ENCODE measurements around the gene FNTB. TPM values are rescaled to one million over a fixed set of nuclear protein-coding genes. Genes with fewer than 3 reads are reported as not detected.

FNTB gene
- total and polyA plus RNA-seq, 2 of the 13 experiments (the other 11 are each of a cell fraction or from before 2014, with no cell fraction given), result 23.6 to 28.5 TPM

- ChIA-PET POLR2A (no interaction called here), CTCF (ENCODE audit: low intra/inter-chr PET ratio, low total read pairs) (no interaction called here)
- in situ Hi-C loops (cut with HindIII; ENCODE audit: extremely low pct_ligation_motif_present, low pct_unique_long_range_greater_than_20kb), result no loop called here
- intact Hi-C loops (cut with micrococcal nuclease; ENCODE audit: unreplicated experiment), result no loop called here
- Histone ChIP-seq H2AFZ (ENCODE audit: low read length) (no peak overlapping the region), H3K36me3 (replicated peaks in 1 of 2; ENCODE audit: control insufficient read depth in 1 of 2, insufficient read depth in 2 of 2, low read length in 2 of 2) (peaks cover 6 to 34% of the 10 kb centered on the region in 2 experiments; a peak in 4 of 5 replicates), H3K4me2 (ENCODE audit: low read depth, low read length) (no peak overlapping the region), H3K9me3 (ENCODE audit: low read length) (no peaks in the 10 kb centered on the region), H3K27ac (ENCODE audit: extremely low read length, insufficient read depth, low read length) (no peak overlapping the region), H4K20me1 (ENCODE audit: insufficient read depth, low read length) (no peaks in the 10 kb centered on the region), H3K4me1 (ENCODE audit: insufficient read depth, low read length) (peaks cover 5% of the 10 kb centered on the region), H3K4me3 (replicated peaks in 1 of 3; ENCODE audit: insufficient read depth in 1 of 3, low read depth in 2 of 3, low read length in 3 of 3) (no peak overlapping the region), H3K27me3 (ENCODE audit: control insufficient read depth in 1 of 2, insufficient read depth in 2 of 2, low read length in 2 of 2) (no peaks in the 10 kb centered on the region), H3K79me2 (ENCODE audit: insufficient read depth, low read length) (no peaks in the 10 kb centered on the region), H3K9ac (ENCODE audit: insufficient read depth, low read depth, low read length) (no peak overlapping the region)
- no peak for ATAC-seq
- no peak for FAIRE-seq
- no peak for DNase-seq (ENCODE audit: low spot score)
- WGBS (ENCODE audit: low lambda C conversion rate), result 98% methylated on average over 4 of the region's 4 CpGs
- no TSS peak for BruUV-seq (replicated peaks)
- TF ChIP-seq ZNF275 (CRISPR knock-in tag; IDR thresholded peaks at IDR 0.05; ENCODE audit: borderline replicate concordance), result no peak
- TF ChIP-seq CREBL2 (CRISPR knock-in tag; IDR thresholded peaks at IDR 0.05; ENCODE audit: borderline replicate concordance), result no peak
- TF ChIP-seq RNF219 (CRISPR knock-in tag; IDR thresholded peaks at IDR 0.05), result no peak
- TF ChIP-seq ZBTB42 (CRISPR knock-in tag; IDR thresholded peaks at IDR 0.05), result no peak
- TF ChIP-seq ZNF235 (CRISPR knock-in tag; IDR thresholded peaks at IDR 0.05; ENCODE audit: borderline replicate concordance), result no peak
- TF ChIP-seq ARHGAP35 (CRISPR knock-in tag; IDR thresholded peaks at IDR 0.05; ENCODE audit: borderline replicate concordance), result no peak
Measured at GRCh38 chr14:65034021-65034420, 47.3 kb downstream of the FNTB start.
